ENCODE data around the gene LAGE3.

The LAGE3 gene

DNA sequence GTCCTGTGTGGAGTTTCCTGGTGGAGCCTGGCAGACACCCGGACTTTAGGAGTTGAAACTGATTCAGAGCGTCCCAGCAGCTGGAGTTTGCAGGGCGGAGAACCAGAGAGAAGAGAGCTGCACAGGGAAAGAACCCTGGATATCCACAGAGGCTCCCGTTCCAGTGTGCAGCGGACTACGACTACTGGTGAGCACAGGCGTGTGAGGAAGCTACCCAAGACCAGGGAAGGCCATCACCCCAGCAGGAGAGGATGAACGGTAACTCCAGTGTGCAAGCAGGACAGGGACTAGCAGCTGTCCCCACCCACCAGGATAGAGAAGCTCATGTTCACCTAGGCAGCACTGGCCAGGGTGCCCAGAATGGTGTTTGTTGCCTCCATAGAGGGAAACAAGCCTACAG, 2.3 kb downstream of the LAGE3 start:
- TF ChIP-seq, protein P1, sequence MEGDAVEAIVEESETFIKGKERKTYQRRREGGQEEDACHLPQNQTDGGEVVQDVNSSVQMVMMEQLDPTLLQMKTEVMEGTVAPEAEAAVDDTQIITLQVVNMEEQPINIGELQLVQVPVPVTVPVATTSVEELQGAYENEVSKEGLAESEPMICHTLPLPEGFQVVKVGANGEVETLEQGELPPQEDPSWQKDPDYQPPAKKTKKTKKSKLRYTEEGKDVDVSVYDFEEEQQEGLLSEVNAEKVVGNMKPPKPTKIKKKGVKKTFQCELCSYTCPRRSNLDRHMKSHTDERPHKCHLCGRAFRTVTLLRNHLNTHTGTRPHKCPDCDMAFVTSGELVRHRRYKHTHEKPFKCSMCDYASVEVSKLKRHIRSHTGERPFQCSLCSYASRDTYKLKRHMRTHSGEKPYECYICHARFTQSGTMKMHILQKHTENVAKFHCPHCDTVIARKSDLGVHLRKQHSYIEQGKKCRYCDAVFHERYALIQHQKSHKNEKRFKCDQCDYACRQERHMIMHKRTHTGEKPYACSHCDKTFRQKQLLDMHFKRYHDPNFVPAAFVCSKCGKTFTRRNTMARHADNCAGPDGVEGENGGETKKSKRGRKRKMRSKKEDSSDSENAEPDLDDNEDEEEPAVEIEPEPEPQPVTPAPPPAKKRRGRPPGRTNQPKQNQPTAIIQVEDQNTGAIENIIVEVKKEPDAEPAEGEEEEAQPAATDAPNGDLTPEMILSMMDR (IDR thresholded peaks at IDR 0.05; ENCODE audit: insufficient read depth, low read depth, low read length, missing control alignments), result no peak
- no peak for DNase-seq (ENCODE audit: low read depth)
- H3K4me3 ChIP-seq (ENCODE audit: low read depth, low read length), result no peak overlapping the region

DNA sequence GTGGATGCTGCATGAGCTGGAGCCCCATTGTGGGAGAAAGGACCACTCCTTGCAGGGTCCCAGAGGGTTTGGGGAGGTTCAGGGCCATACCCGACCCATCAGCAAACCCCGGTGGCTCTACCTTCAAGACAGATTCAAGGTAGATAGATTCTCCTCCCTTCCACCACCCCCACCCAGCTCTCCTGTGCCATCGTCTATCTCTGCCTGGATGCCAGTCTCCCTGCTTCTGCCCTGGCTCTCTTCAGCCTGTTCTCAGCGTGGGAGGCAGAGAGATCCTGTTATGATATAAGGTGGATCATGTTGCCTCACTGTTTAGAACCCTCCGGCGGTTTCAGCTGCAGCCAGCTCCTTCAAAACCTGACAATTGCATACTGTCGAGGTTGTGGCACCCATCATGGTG, 5.4 kb downstream of the LAGE3 start:
- no peak for DNase-seq (ENCODE audit: low read depth)
- TF ChIP-seq, protein P1 (IDR thresholded peaks at IDR 0.05; ENCODE audit: insufficient read depth, low read depth, low read length, missing control alignments), result no peak
- no peak overlapping the region for H3K4me3 ChIP-seq (ENCODE audit: low read depth, low read length)

DNA sequence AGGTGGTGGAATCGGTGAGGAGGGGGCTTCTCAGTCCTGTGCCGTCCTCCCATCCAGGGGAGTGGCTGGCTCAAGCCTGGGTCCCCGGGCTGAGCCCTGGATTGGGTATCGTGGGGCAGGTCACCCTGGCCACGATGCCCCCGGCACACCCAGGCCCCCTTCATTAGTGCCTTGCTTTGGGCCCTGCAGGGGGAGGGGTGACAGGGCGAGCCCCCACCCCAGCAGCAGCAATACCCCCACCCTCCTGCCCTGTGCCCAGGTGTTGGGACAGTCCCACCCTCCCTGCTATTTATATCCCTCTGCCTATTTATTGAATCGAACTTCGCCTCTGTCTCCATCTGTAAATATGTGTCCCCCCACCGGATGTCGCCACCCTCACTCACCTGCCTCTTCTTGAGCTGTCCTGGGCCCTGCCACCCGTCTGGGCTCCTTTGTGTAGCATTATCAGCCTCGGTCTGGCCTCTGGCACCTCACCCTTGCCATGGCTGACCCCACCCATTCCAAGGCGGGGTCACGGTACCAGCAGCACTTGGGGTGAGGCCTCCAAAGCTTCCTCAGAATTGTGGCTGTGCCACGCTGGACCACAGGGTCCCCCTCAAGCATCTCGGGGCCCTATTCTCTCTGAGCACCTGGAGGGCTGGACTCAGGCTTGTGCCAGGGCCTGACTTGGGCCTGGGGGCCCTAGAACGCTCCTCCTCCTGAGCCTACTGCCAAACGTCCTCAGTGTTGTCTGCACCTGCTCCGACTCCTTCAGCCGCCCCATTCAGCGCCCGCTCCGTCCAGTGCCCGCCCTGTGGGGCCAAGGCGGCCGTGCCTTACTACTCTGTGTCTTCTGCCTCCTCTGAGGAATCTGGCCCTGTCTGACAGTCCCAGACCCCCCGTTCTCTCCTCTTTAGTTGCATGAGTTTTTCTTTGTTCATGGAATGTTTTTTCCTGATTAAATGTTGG, 6.1 kb downstream of the LAGE3 start:
- no peak overlapping the region for H3K4me3 ChIP-seq (ENCODE audit: low read depth, low read length)
- TF ChIP-seq, protein P1 (IDR thresholded peaks at IDR 0.05; ENCODE audit: insufficient read depth, low read depth, low read length, missing control alignments), result no peak
- DNase-seq (ENCODE audit: low read depth), result no peak

DNA sequence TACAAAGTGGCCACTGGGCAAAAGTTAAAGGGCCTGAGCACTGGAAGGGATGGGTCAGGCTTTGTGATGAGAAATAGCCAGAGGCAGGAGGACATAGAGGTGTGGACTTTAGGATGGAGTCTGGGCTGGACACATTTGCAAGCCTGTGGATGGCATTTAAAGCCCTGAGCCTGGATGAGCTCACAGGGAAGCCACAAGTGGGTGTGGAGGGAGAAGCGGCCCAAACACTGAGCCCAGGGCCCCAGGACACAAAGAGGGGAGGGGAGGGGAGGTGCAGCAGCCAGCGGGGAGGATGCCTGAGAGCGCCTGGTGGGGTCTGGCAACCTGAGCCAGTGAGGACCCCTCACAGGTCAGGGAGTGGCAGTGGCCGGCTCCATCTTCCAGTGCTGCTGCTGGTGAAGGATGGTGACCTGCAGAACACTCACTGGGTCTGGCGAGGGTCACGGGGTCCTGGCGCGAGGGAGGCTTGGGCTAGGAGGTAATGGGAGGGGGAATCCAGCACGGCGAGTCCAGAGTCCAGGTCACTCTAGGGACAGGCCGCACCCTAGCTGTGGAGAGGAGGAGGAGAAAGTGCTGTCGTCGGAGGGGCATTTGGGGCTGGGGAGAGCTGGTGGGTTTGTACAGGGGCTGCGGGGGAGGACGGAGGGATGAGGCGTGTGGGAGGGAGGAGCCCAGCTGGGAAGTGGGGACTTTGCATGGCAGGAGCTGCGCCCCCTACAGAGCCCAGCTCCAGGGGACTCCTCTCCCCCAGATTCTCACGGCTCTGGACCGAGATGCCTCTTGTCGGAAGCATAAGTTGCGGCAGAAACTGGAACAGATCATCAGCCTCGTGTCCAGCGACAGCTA, 7.0 kb downstream of the LAGE3 start:
- H3K4me3 ChIP-seq (ENCODE audit: low read depth, low read length), result no peak overlapping the region
- DNase-seq (ENCODE audit: low read depth), result no peak

DNA sequence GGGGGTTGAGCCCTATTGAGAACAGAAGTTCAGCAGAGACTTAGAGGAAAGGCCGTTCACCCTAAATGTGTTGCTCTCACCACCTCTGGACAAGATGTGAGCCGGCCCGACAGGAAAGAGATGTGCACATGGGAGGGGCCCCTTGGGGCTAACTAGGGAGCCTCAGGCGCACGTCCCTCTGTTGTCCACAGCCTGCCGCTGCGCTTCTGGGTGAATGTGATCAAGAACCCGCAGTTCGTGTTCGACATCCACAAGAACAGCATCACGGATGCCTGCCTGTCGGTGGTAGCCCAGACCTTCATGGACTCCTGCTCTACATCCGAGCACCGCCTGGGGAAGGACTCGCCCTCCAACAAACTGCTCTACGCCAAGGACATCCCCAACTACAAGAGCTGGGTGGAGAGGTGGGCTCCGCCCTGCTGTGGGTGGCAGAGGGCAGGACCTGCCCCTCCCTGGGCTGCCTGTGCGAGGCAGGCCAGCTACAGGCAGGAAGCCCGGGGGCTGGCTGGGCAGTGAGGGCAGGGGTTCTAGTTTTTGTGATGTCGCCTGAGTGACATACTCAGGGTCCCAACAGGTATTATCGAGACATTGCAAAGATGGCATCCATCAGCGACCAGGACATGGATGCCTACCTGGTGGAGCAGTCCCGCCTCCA, 8.0 kb downstream of the LAGE3 start:
- TF ChIP-seq, protein P1 (IDR thresholded peaks at IDR 0.05; ENCODE audit: insufficient read depth, low read depth, low read length, missing control alignments), result no peak
- H3K4me3 ChIP-seq (ENCODE audit: low read depth, low read length), result no peak overlapping the region
- DNase-seq (ENCODE audit: low read depth), result no peak

More for the DNA sequence above, 7.0 kb downstream of the LAGE3 start:
- TF ChIP-seq, protein P1 (IDR thresholded peaks at IDR 0.05; ENCODE audit: insufficient read depth, low read depth, low read length, missing control alignments), result no peak

- DNase-seq (ENCODE audit: low read depth), result no peak
- H3K4me3 ChIP-seq (ENCODE audit: low read depth, low read length), result no peak overlapping the region
- TF ChIP-seq, protein P1 (IDR thresholded peaks at IDR 0.05; ENCODE audit: insufficient read depth, low read depth, low read length, missing control alignments), result no peak
Observed at GRCh38 chrX:154470434-154470833, 8.6 kb downstream of the LAGE3 start.

Data from GM12865 (cell line).